K562 (cell line): ENCODE data around the gene SCFD2. TPM values are rescaled to one million over a fixed set of nuclear protein-coding genes. Genes with fewer than 3 reads are reported as not detected.

Source experiments
- BRF1 ChIP-seq: IDR thresholded peaks from 3 replicates; pipeline ENCODE4 v1.6.1; 2011; ENCODE audit warnings: borderline replicate concordance, mild to moderate bottlenecking; ENCODE audit not compliant: insufficient read length; ENCODE audit errors: extremely low read depth
- CBX3 ChIP-seq, 2 experiments: IDR thresholded peaks; 1 replicate in 1 of 2; 2 replicates in 1 of 2; pipeline ENCODE4 v1.6.1; 2012; ENCODE audit warnings: inconsistent platforms in 2 of 2, low read length in 2 of 2, borderline replicate concordance in 1 of 2, control low read depth in 1 of 2
- CCAR2 ChIP-seq: fragments of 200-400 bp; formaldehyde crosslinking; IDR thresholded peaks from 2 replicates; pipeline ENCODE4 v1.6.1; 2017; ENCODE audit warnings: mild to moderate bottlenecking, low read depth, low read length
- CXXC5 ChIP-seq: fragments of 250-450 bp; sonication (Bioruptor Pico); IDR thresholded peaks from 2 replicates; pipeline ENCODE4 v1.8.0; 2022; ENCODE audit warnings: inconsistent platforms, mild to moderate bottlenecking, moderate library complexity
- EGR1 ChIP-seq: fragments of 450-650 bp; conservative IDR thresholded peaks from 2 replicates; pipeline ENCODE4 v1.6.1; 2017; ENCODE audit warnings: mild to moderate bottlenecking
- HDAC8 ChIP-seq: fragments of 450-650 bp; IDR thresholded peaks from 2 replicates; pipeline ENCODE4 v1.6.1; 2016; ENCODE audit warnings: mild to moderate bottlenecking, missing genetic modification characterization, moderate library complexity, missing compliant biosample characterization
- HMGN3 ChIP-seq: IDR thresholded peaks from 2 replicates; pipeline ENCODE4 v1.6.1; 2011; ENCODE audit warnings: borderline replicate concordance, low read depth, mild to moderate bottlenecking, mixed read lengths, low read length; ENCODE audit not compliant: insufficient read length; ENCODE audit errors: extremely low read depth
- KDM2B ChIP-seq: fragments of 250-450 bp; sonication (Bioruptor Pico); IDR thresholded peaks from 2 replicates; pipeline ENCODE4 v1.8.0; 2021; ENCODE audit warnings: mild to moderate bottlenecking, moderate library complexity
- KDM5B ChIP-seq: fragments of 200-600 bp; sonication (generic); IDR thresholded peaks from 2 replicates; pipeline ENCODE4 v1.6.1; 2012; ENCODE audit warnings: low read depth, mild to moderate bottlenecking, moderate library complexity, low read length, control low read depth, inconsistent platforms; ENCODE audit not compliant: insufficient replicate concordance
- KLF6 ChIP-seq: fragments of 250-450 bp; sonication (Bioruptor Pico); IDR thresholded peaks from 2 replicates; pipeline ENCODE4 v1.4.0; 2020; ENCODE audit warnings: mild to moderate bottlenecking, moderate library complexity, borderline replicate concordance
- LCOR ChIP-seq: sonication (generic); formaldehyde crosslinking; IDR thresholded peaks from 2 replicates; pipeline ENCODE4 v1.8.0; 2022; ENCODE audit warnings: mild to moderate bottlenecking, missing genetic modification reagents
- MAFF ChIP-seq: IDR thresholded peaks from 2 replicates; pipeline ENCODE4 v1.6.1; 2012; ENCODE audit warnings: low read length, improper control_type of control experiment
- MTA2 ChIP-seq: fragments of 450-650 bp; IDR thresholded peaks from 2 replicates; pipeline ENCODE4 v1.6.1; 2016; ENCODE audit warnings: low read depth
- NCOA1 ChIP-seq: fragments of 450-650 bp; IDR thresholded peaks from 2 replicates; pipeline ENCODE4 v1.6.1; 2016; ENCODE audit warnings: low read depth
- NFE2L1 ChIP-seq: fragments of 450-650 bp; IDR thresholded peaks from 2 replicates; pipeline ENCODE4 v1.6.1; 2016; ENCODE audit warnings: missing genetic modification characterization, low read depth, mild to moderate bottlenecking, missing compliant biosample characterization, moderate library complexity, borderline replicate concordance
- NR1H2 ChIP-seq: sonication (generic); formaldehyde crosslinking; IDR thresholded peaks from 2 replicates; pipeline ENCODE4 v1.4.0; 2020; ENCODE audit warnings: mild to moderate bottlenecking, missing genetic modification reagents
- NR3C1 ChIP-seq: sonication (generic); formaldehyde crosslinking; IDR thresholded peaks from 2 replicates; pipeline ENCODE4 v1.8.1; 2022; ENCODE audit warnings: missing genetic modification reagents
- NRF1 ChIP-seq, 2 experiments: fragments of 450-650 bp; IDR thresholded peaks in 1 of 2; conservative IDR thresholded peaks in 1 of 2; 2 replicates each; pipeline ENCODE4 v1.6.1; 2014; ENCODE audit warnings: mild to moderate bottlenecking in 2 of 2
- PTBP1 ChIP-seq: fragments of 200-400 bp; formaldehyde crosslinking; IDR thresholded peaks from 2 replicates; pipeline ENCODE4 v1.6.1; 2017; ENCODE audit warnings: low read depth, low read length
- RBFOX2 ChIP-seq: fragments of 200-400 bp; formaldehyde crosslinking; IDR thresholded peaks from 2 replicates; pipeline ENCODE4 v1.6.1; 2017; ENCODE audit warnings: low read depth, mild to moderate bottlenecking, low read length, moderate library complexity
- SIN3B ChIP-seq: fragments of 450-650 bp; IDR thresholded peaks from 2 replicates; pipeline ENCODE4 v1.6.1; 2017; ENCODE audit warnings: low read depth, mild to moderate bottlenecking, moderate library complexity
- TBP ChIP-seq: optimal IDR thresholded peaks from 2 replicates; pipeline ENCODE3; 2011; ENCODE audit warnings: low read depth, low read length, improper control_type of control experiment
- TEAD1 ChIP-seq, 2 experiments: fragments of 450-650 bp in 1 of 2; sonication (generic) in 1 of 2; formaldehyde crosslinking; IDR thresholded peaks; 2 replicates each; pipeline versions ENCODE4 v1.4.0 to v1.8.0; 2020 to 2022; ENCODE audit warnings: mild to moderate bottlenecking in 2 of 2, missing genetic modification reagents in 1 of 2
- ZNF134 ChIP-seq: fragments of 250-450 bp; sonication (Bioruptor Pico); conservative IDR thresholded peaks from 2 replicates; pipeline ENCODE4 v1.4.0; 2020
- ZNF224 ChIP-seq: sonication (generic); formaldehyde crosslinking; IDR thresholded peaks from 2 replicates; pipeline ENCODE4 v1.8.0; 2022; ENCODE audit warnings: mild to moderate bottlenecking, missing genetic modification reagents
- ZNF282 ChIP-seq: sonication (generic); formaldehyde crosslinking; IDR thresholded peaks from 2 replicates; pipeline ENCODE4 v1.8.1; 2023; ENCODE audit warnings: missing genetic modification reagents
- polyA plus RNA-seq, 8 experiments: library from polyadenylated mRNA; depleted of rRNA in 4 of 8; stranded (reverse) in 5 of 8; unstranded in 3 of 8; fragments of >200 nt; fragmentation: Nextera tagmentation in 2 of 8; fragmentation: Illumina TruSeq in 1 of 8; extraction: Ambion mirVana in 2 of 8; extraction: Trizol in 1 of 8; gene quantifications; 2 replicates each; pipeline versions ENCODE4 v1.2.1 to v1.2.3, GENCODE V29; 2011 to 2014; ENCODE audit warnings: inconsistent platforms in 1 of 8, missing spikeins in 1 of 8
- total RNA-seq, 7 experiments: library from RNA; depleted of rRNA in 6 of 7; stranded (reverse); fragments of >200 nt in 6 of 7; fragmentation: Illumina TruSeq in 2 of 7; extraction: Trizol in 2 of 7; gene quantifications; 2 replicates each; pipeline versions ENCODE4 v1.2.1 to v1.2.3, GENCODE V29; 2011 to 2021; ENCODE audit warnings: low replicate concordance in 1 of 7
- TF ChIP-seq, protein P1 (sequence below): sonication (generic); formaldehyde crosslinking; IDR thresholded peaks from 2 replicates; pipeline ENCODE4 v1.8.1; 2023; ENCODE audit warnings: mild to moderate bottlenecking, missing genetic modification reagents
- TF ChIP-seq, protein P2 (sequence below): IDR thresholded peaks from 2 replicates; pipeline ENCODE4 v1.6.1; 2011; ENCODE audit not compliant: insufficient read length; ENCODE audit errors: extremely low read depth

The SCFD2 gene
- total and polyA plus RNA-seq, 9 of the 15 experiments (the other 6 are each of a cell fraction or from before 2014, with no cell fraction given): 5.7 to 30.3 (median 22.8) TPM

DNA sequence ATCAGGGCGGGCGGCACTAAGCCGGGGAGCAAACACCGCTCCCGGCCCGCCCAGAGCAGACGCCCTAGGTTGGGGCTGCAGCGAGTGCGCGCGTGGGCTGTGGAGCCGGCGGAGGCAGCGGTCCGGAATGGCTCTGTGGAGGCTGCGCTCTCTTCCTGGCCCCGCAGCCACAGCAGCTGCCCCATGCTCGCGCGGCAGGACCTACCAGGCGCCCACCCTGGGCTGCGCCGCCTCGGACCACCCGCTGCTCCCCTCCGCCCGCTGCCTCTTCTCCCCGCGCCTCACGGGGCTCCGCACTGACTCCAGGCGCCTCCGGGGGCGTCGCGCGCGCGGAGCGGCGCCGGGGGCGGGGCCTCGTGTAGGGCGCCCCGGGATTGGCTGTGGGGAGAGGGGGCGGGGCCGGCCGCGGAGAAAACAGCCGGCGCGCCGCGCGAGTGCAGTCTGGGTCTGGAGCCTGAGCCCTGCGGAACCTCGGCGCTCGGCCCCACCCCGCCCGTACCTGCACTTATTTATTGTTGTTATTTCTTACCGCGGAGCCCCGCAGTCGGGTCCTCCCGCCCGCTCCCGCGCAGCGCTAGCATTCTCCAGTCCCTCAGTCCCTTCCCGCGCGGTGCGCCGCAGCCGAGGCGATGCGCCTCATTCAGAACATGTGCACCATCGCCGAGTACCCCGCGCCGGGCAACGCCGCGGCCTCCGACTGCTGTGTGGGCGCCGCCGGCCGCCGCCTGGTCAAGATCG is 503.8 kb downstream of the SCFD2 start, which contains the start of gene RASL11B (continued):
- TF ChIP-seq MAFF: no peak
- peak in 1 of 2 experiments; percentile 68; a peak in 1 of 4 replicates for TF ChIP-seq TEAD1 (CRISPR knock-in tag; IDR thresholded peaks at IDR 0.05)
- 0 out of 2 replicates have a peak, but pooled peaks have one; percentile 50 for TF ChIP-seq KDM2B (CRISPR knock-in tag)
- TF ChIP-seq CBX3 (IDR thresholded peaks at IDR 0.05; ENCODE audit: borderline replicate concordance in 1 of 2, low read length in 2 of 2): peak in 1 of 2 experiments; percentile 63; a peak in 1 of 3 replicates
- TF ChIP-seq LCOR (CRISPR knock-in tag): peak; percentile 31; the same call in 1 of the 2 replicates
- no peak for TF ChIP-seq BRF1
- peak; percentile 48 for TF ChIP-seq KDM5B
- peak; percentile 72 to 74 for TF ChIP-seq NRF1 (conservative IDR thresholded peaks at IDR 0.05 in 1 of 2, IDR thresholded peaks at IDR 0.05 in 1 of 2)
- TF ChIP-seq ZNF134: no peak
- TF ChIP-seq TBP: peak; percentile 68
- peak; percentile 42 for TF ChIP-seq CXXC5 (CRISPR knock-in tag)
- peak; percentile 77 for TF ChIP-seq RBFOX2
- no peak for TF ChIP-seq KLF6 (CRISPR knock-in tag)
- no peak for TF ChIP-seq NFE2L1
- TF ChIP-seq CCAR2: no peak
- TF ChIP-seq SIN3B: peak; percentile 14; the same call in 1 of the 2 replicates
- TF ChIP-seq ZNF224 (CRISPR knock-in tag): peak; percentile 84; the same call in 1 of the 2 replicates
- TF ChIP-seq NCOA1: no peak
- TF ChIP-seq NR3C1 (CRISPR knock-in tag): peak; percentile 97
- TF ChIP-seq MTA2: no peak
- peak; percentile 13 for TF ChIP-seq HMGN3
- TF ChIP-seq, protein P1, sequence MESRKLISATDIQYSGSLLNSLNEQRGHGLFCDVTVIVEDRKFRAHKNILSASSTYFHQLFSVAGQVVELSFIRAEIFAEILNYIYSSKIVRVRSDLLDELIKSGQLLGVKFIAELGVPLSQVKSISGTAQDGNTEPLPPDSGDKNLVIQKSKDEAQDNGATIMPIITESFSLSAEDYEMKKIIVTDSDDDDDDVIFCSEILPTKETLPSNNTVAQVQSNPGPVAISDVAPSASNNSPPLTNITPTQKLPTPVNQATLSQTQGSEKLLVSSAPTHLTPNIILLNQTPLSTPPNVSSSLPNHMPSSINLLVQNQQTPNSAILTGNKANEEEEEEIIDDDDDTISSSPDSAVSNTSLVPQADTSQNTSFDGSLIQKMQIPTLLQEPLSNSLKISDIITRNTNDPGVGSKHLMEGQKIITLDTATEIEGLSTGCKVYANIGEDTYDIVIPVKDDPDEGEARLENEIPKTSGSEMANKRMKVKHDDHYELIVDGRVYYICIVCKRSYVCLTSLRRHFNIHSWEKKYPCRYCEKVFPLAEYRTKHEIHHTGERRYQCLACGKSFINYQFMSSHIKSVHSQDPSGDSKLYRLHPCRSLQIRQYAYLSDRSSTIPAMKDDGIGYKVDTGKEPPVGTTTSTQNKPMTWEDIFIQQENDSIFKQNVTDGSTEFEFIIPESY (CRISPR knock-in tag): peak; percentile 69; the same call in 1 of the 2 replicates
- TF ChIP-seq ZNF282 (CRISPR knock-in tag): 0 out of 2 replicates have a peak, but pooled peaks have one; percentile 23
- peak; percentile 77 for TF ChIP-seq EGR1
- TF ChIP-seq, protein P2, sequence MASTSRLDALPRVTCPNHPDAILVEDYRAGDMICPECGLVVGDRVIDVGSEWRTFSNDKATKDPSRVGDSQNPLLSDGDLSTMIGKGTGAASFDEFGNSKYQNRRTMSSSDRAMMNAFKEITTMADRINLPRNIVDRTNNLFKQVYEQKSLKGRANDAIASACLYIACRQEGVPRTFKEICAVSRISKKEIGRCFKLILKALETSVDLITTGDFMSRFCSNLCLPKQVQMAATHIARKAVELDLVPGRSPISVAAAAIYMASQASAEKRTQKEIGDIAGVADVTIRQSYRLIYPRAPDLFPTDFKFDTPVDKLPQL: no peak
- TF ChIP-seq HDAC8 (tag): no peak
- no peak for TF ChIP-seq NR1H2
- no peak for TF ChIP-seq PTBP1
